Ovary (tissue), 9 donors: Measurements from ENCODE around the gene TLR6. TPM values are rescaled to one million over a fixed set of nuclear protein-coding genes. Genes with fewer than 3 reads are reported as not detected.

Source experiments
- DNase-seq, 5 donors: peaks; one replicate each; pipeline ENCODE4 v3.0.0-alpha.2; 2019 to 2020
- H3K27ac ChIP-seq, 2 donors: fragments of 200-600 bp; one replicate each; pipeline versions ENCODE4 v1.5.1 to v1.8.0; 2019 to 2022
- H3K27me3 ChIP-seq: fragments of 200-600 bp; one replicate; pipeline ENCODE4 v1.8.0; 2022
- H3K36me3 ChIP-seq: fragments of 200-600 bp; sonication (generic); one replicate; pipeline ENCODE4 v1.5.1; 2019
- H3K4me1 ChIP-seq: one replicate; pipeline ENCODE4 v1.8.1; 2013; ENCODE audit warnings: mild to moderate bottlenecking, moderate library complexity; ENCODE audit not compliant: insufficient read depth
- H3K4me3 ChIP-seq: fragments of 200-600 bp; sonication (generic); one replicate; pipeline ENCODE4 v1.5.1; 2017
- H3K9me3 ChIP-seq, 2 donors: fragments of 200-600 bp in 1 of 2; sonication (generic) in 1 of 2; one replicate each; pipeline versions ENCODE4 v1.5.1 to v1.8.1; 2013 to 2019; ENCODE audit warnings: mild to moderate bottlenecking in 1 of 2, moderate library complexity in 1 of 2
- EP300 ChIP-seq: sonication (generic); formaldehyde crosslinking; IDR thresholded peaks from one replicate; pipeline ENCODE4 v1.6.1; 2017; ENCODE audit warnings: antibody characterized with exemption
- POLR2A ChIP-seq: fragments of 450-650 bp; IDR thresholded peaks from one replicate; pipeline ENCODE4 v1.6.1; 2017; ENCODE audit warnings: antibody characterized with exemption, mild to moderate bottlenecking, moderate library complexity
- WGBS, 3 donors: extraction: QIAGEN DNeasy Blood & Tissue Kit in 1 of 3; methylation state at CpG; one replicate each; pipeline versions ENCODE4 v1.1.5 to v1.1.7; 2013 to 2017; 5-methylcytosine and 5-hydroxymethylcytosine counted together
- intact Hi-C, 4 donors: fragments of 100-400 bp; cut with DNase I; formaldehyde crosslinking; loops; one replicate each; pipeline versions ENCODE4 v1.11.0 to v1.15.1; 2022 to 2023
- microRNA counts: library from miRNA; unstranded; fragments of <30 nt; microRNA quantifications from one replicate; lab custom pipeline; 2016
- microRNA-seq, 3 donors: library from miRNA; unstranded; fragments of <30 nt; microRNA quantifications; one replicate each; pipeline versions ENCODE4 to v1.2.0, GENCODE V29; 2019 to 2020
- polyA plus RNA-seq, 2 donors: library from polyadenylated mRNA; stranded (reverse); fragments of 200-250 nt in 1 of 2; fragments of 350-450 nt in 1 of 2; fragmentation: Illumina TruSeq in 1 of 2; extraction: RNeasy Lipid Tissue Mini Kit (QIAGEN cat#74804) in 1 of 2; gene quantifications; one replicate each; pipeline ENCODE4 v1.2.3, GENCODE V29; 2013 to 2014
- small RNA-seq: library from RNA; depleted of rRNA; stranded (forward); fragments of <200 nt; gene quantifications from one replicate; pipeline ENCODE3, GENCODE V24; 2016
- total RNA-seq, 7 donors: library from RNA; depleted of rRNA in 2 of 7; stranded (reverse); fragments of >200 nt in 2 of 7; fragmentation: NEBNext Ultra II Directional in 3 of 7; extraction: Animal tissue kit (Norgen Biotek cat#: 25700) in 3 of 7; gene quantifications; one replicate each; pipeline versions ENCODE4 v1.1.0 to v1.2.4, GENCODE V29; 2016 to 2023
- TF ChIP-seq, protein P1 (sequence below), 3 donors: fragments of 450-650 bp in 2 of 3; fragments of 200-600 bp in 1 of 3; IDR thresholded peaks; one replicate each; pipeline versions ENCODE4 v1.5.1 to v1.8.0; 2016 to 2022; ENCODE audit warnings: antibody characterized with exemption in 3 of 3, mild to moderate bottlenecking in 1 of 3
- donor health status: DM: no; HTN: no; CAD: no; lungs with moderate emphysema.
- donor health status: DM: no; HTN: no; CAD: no.
- donor health status: Bipolar disorder and iron deficiency.
- donor health status: DM: yes; HTN: yes; CAD: no.
- donor health status: DM: no; HTN: no; CAD: no.
- donor health status: DM: yes; HTN: yes; CAD: no.

TLR6 gene
- total and polyA plus RNA-seq, 9 donors = 0.52 to 5.0 (median 2.6) TPM

DNA sequence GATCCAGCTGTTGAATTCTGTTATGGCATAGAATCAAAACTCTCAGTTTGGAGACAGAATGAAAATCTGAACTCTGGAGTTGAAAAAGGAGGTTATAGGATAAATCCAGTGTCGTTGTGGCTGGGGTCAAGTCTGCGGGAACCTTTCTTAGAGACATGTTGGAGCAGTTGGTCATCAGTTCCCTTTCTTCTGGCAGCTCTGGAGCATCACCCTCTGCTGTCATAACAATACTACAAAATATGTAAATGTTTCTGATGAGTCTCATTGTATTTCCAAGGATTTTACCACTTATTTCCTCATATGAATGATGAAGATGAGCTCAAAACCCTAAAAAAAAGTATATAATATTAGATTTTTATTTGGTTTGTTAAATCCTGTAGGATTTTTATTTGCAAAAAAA, 81.3 kb downstream of the TLR6 start:
- intact Hi-C loops = no loop called here
- Histone ChIP-seq H3K27me3 (no peaks in the 10 kb centered on the region), H3K36me3 (no peaks in the 10 kb centered on the region), H3K4me1 (no peaks in the 10 kb centered on the region), H3K4me3 (no peak overlapping the region), H3K9me3 (no peaks in the 10 kb centered on the region), H3K27ac (no peak overlapping the region)
- WGBS, 3 donors = 79 to 81% (median 81%) methylated on average over 2 of the region's 2 CpGs
- TF ChIP-seq, protein P1, sequence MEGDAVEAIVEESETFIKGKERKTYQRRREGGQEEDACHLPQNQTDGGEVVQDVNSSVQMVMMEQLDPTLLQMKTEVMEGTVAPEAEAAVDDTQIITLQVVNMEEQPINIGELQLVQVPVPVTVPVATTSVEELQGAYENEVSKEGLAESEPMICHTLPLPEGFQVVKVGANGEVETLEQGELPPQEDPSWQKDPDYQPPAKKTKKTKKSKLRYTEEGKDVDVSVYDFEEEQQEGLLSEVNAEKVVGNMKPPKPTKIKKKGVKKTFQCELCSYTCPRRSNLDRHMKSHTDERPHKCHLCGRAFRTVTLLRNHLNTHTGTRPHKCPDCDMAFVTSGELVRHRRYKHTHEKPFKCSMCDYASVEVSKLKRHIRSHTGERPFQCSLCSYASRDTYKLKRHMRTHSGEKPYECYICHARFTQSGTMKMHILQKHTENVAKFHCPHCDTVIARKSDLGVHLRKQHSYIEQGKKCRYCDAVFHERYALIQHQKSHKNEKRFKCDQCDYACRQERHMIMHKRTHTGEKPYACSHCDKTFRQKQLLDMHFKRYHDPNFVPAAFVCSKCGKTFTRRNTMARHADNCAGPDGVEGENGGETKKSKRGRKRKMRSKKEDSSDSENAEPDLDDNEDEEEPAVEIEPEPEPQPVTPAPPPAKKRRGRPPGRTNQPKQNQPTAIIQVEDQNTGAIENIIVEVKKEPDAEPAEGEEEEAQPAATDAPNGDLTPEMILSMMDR (IDR thresholded peaks at IDR 0.05) = no peak
- TF ChIP-seq EP300 (no peak), POLR2A (no peak)
- DNase-seq = no peak

DNA sequence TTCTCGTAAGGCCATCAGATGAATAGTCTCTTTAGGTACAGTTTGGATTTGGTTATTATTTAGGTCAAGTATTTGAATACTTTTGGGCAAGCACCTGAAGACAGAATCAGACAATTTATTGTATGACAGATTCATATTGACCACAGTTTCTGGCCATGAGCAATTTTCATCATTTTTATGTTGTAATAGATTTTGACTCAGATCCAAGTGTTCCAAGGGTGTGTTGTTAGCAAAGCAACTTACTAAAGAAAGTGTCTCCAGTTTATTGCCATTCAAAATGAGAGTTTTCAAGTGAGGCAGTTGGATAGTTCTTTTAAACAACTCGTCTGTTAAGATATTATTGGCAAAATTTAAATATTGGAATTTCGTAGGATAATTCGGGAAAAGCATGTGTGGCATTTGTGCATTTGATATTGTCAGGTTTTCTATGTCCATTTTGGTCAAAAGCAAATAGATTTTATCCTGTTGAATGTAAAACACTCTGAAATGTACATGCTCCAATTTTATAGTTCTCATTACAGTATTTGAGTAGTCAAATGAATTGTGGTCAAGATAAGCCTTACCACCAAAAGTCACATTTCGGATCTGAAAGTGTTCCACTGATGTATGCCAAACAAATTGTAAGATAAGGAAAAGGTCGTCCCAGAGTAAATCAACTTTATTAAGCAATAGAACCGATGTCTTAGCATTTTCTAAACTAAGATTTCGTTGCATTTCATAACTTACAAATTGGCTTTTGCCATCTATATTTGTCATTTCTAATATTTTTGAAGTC, 82.2 kb downstream of the TLR6 start:
- H3K4me1 ChIP-seq = no peaks in the 10 kb centered on the region
- H3K36me3 ChIP-seq = no peaks in the 10 kb centered on the region
- H3K9me3 ChIP-seq = no peaks in the 10 kb centered on the region
- TF ChIP-seq, protein P1 (IDR thresholded peaks at IDR 0.05) = no peak
- TF ChIP-seq EP300 (no peak), POLR2A (no peak)
- no peak for DNase-seq
- 85 to 87% (median 86%) methylated on average over 8 of the region's 8 CpGs for WGBS, 3 donors
- H3K27me3 ChIP-seq = no peaks in the 10 kb centered on the region
- intact Hi-C loops = no loop called here
- no peak overlapping the region for H3K4me3 ChIP-seq
- H3K27ac ChIP-seq = no peak overlapping the region

MicroRNA genes within 50 kb of the gene (microRNA counts, 767-probe panel; counts per million panel counts)
- 5,928 counts per million, percentile 96 among the panel's probes with 10 or more counts for microRNA hsa-miR-574-3p (lab: Ali Mortazavi, UCI)
- 4,780 counts per million, percentile 93 among the panel's probes with 10 or more counts for microRNA hsa-miR-574-5p (lab: Ali Mortazavi, UCI)

Small RNA genes lying within 50 kb of the gene (microRNA-seq; reads per million reads assigned to microRNA genes)
- gene MIR574 = 747 to 1,410 (median 1,392) reads per million in 3 donors

Small RNA genes lying within 50 kb of the gene (small RNA-seq; reads per million reads assigned to genes)
- 24.7 reads per million, percentile 88 among the genes with 10 or more reads in this experiment for gene MIR574

Other genes with a start within 250 kb of the TLR6 start
- 100 to 1,000 TPM in 1 of 7 donors, 10 to 100 TPM in 6; 67.9 to 111 (median 76.7) TPM for gene KLF3, start 192.6 kb downstream of the TLR6 start, total RNA-seq
- gene KLF3, start 192.6 kb downstream of the TLR6 start, polyA plus RNA-seq = 10 to 100 TPM; 32.9 to 43.8 TPM
- gene TLR10, start 73.8 kb downstream of the TLR6 start, total RNA-seq = 1 to 10 TPM in 1 of 7 donors, under 1 TPM in 3, not detected in 3; 0.08 to 1.4 (median 0.23) TPM
- under 1 TPM; 0.10 to 0.35 TPM for gene TLR10, start 73.8 kb downstream of the TLR6 start, polyA plus RNA-seq
- 10 to 100 TPM in 4 of 7 donors, 1 to 10 TPM in 3; 7.0 to 24.0 (median 10.1) TPM for gene TLR1, start 52.0 kb downstream of the TLR6 start, total RNA-seq
- gene TLR1, start 52.0 kb downstream of the TLR6 start, polyA plus RNA-seq = 10 to 100 TPM in 1 of 2 donors, 1 to 10 TPM in 1; 5.0 to 10.1 TPM
- gene FAM114A1, start 11.0 kb upstream of the TLR6 start, total RNA-seq = 10 to 100 TPM; 70.3 to 99.7 (median 79.3) TPM
- 10 to 100 TPM; 32.8 to 93.8 TPM for gene FAM114A1, start 11.0 kb upstream of the TLR6 start, polyA plus RNA-seq
- 1 to 10 TPM in 1 of 7 donors, under 1 TPM in 3, not detected in 3; 0.22 to 1.5 (median 0.35) TPM for gene TMEM156, start 175.6 kb upstream of the TLR6 start, total RNA-seq
- 1 to 10 TPM in 1 of 2 donors, under 1 TPM in 1; 0.04 to 1.1 TPM for gene TMEM156, start 175.6 kb upstream of the TLR6 start, polyA plus RNA-seq
- gene KLHL5, start 205.4 kb upstream of the TLR6 start, total RNA-seq = 10 to 100 TPM; 18.0 to 45.9 (median 41.6) TPM
- gene KLHL5, start 205.4 kb upstream of the TLR6 start, polyA plus RNA-seq = 10 to 100 TPM; 20.2 to 33.1 TPM